ENCODE results near the gene ZNF169.
"Not testable (repeated sequence)": the region's sequence is repeated elsewhere in the genome, so short reads cannot be mapped to it uniquely, and the experiment has no call there.

The ZNF169 gene

GRCh38 chr9:94348754-94349153 is 89.7 kb downstream of the ZNF169 start:
- not testable (repeated sequence) for DNase-seq (ENCODE audit: low read depth)

All from stimulated activated CD8-positive, alpha-beta memory T cell treated with anti-CD3 and anti-CD28 coated beads, Interleukin-7, amount 100 ng/mL, for 24 hours (primary cell).